ENCODE results near the gene KCNN2.

The KCNN2 gene

DNA sequence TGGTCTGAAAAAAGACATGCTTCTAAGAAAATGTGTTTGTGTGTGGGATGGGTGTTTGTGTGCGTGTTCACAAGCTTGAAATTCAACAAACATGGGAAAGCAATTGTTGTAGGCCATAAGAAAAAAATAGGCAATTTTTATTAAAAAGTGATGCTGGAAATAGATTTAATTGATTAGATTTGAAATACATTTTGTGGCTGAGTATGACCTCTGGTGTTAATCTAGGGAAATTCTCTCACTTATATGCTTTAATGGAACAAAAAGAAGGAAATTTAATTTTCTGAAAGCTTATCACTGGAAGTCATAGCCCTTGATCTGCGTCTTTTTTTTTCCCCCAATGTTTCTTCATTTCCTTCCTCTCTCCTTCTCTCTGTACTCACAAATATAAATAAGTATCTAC, 3.5 kb upstream of the KCNN2 start:
- TF ChIP-seq, protein P1, sequence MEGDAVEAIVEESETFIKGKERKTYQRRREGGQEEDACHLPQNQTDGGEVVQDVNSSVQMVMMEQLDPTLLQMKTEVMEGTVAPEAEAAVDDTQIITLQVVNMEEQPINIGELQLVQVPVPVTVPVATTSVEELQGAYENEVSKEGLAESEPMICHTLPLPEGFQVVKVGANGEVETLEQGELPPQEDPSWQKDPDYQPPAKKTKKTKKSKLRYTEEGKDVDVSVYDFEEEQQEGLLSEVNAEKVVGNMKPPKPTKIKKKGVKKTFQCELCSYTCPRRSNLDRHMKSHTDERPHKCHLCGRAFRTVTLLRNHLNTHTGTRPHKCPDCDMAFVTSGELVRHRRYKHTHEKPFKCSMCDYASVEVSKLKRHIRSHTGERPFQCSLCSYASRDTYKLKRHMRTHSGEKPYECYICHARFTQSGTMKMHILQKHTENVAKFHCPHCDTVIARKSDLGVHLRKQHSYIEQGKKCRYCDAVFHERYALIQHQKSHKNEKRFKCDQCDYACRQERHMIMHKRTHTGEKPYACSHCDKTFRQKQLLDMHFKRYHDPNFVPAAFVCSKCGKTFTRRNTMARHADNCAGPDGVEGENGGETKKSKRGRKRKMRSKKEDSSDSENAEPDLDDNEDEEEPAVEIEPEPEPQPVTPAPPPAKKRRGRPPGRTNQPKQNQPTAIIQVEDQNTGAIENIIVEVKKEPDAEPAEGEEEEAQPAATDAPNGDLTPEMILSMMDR (IDR thresholded peaks at IDR 0.05; ENCODE audit: unreplicated experiment in 3 of 3), result peak; percentile 16 to 28 (median 25)
- no peaks in the 10 kb centered on the region for H3K36me3 Mint-ChIP-seq (ENCODE audit: low read depth)
- H3K9me3 Mint-ChIP-seq, result no peaks in the 10 kb centered on the region
- H3K4me3 Mint-ChIP-seq, result peak overlapping the region in 1 of 3 experiments; percentile 43
- H3K27me3 Mint-ChIP-seq (ENCODE audit: low read depth), result peaks cover 82% of the 10 kb centered on the region
- H3K27ac Mint-ChIP-seq, result no peak overlapping the region
- peaks cover 15% of the 10 kb centered on the region for H3K4me1 Mint-ChIP-seq

DNA sequence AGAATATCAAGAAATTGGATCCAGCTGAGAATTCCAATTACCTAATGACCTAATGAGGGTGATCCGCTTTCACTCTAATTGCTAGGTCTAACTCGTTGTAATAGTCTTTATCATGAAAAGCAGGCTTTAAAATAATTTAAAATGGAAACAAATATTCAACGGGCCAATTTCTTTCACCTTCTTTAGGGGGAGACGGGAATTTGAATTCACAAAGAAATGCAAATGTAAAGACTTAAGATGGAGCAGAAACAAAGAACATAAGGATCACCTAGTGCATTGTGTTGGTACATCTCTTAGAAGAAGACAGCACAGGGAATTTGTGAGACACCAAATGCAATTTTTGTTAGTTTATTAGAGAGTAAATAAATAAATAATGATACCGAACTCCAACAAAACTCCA, 1.5 kb upstream of the KCNN2 start:
- H3K4me3 Mint-ChIP-seq, result peak overlapping the region; percentile 74 to 97 (median 84)
- no peaks in the 10 kb centered on the region for H3K36me3 Mint-ChIP-seq (ENCODE audit: low read depth)
- H3K4me1 Mint-ChIP-seq, result peaks cover 20% of the 10 kb centered on the region
- H3K9me3 Mint-ChIP-seq, result no peaks in the 10 kb centered on the region
- TF ChIP-seq, protein P1 (IDR thresholded peaks at IDR 0.05; ENCODE audit: unreplicated experiment in 3 of 3), result no peak
- H3K27me3 Mint-ChIP-seq (ENCODE audit: low read depth), result peaks cover 87% of the 10 kb centered on the region
- H3K27ac Mint-ChIP-seq, result no peak overlapping the region

DNA sequence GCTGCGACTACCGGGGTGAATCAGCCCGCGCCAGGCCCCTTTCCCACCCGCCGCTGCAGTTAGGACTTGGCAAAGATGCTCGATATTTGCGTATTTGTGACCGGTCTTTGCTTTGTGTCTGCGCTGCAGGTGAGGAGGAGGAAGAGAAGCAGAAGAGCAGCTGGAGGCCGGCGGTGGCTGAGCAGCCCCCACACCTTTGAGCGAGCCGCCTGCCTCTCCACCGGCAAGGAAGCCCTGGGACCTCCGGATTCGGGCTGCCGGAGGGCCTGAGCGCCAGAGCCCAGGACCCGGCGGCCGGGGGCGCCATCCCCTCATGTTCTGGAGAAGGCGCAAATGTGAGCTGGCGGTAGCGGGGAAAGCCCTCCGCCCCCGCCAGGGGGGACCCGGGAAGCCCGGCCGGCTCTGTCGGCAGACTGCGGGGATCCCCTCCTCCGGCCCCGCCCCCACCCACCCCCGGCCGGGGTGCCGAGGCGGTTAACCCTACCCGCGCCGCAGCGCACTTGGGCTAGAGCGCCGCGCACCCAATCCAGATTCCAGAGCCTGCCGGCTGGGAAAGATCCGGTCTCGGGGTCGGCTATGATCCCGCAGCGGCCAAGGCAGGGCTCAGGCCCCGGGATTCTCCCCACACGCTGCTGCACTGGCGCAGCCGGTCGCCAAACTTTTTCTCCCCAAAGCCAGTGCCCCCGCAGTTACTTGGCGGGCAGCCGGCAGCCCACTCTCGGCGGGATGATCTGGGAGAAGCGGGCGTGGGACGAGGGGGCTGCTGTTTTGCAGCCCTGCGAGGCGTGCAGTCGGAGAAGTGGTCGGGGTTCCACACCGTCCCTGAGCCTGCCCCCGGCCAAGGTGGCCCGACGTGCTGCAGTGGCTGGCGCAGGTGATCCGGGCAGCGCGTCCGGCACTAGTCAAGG, 800 bp upstream of the KCNN2 start:
- no peaks in the 10 kb centered on the region for H3K9me3 Mint-ChIP-seq
- no peak overlapping the region for H3K27ac Mint-ChIP-seq
- no peaks in the 10 kb centered on the region for H3K36me3 Mint-ChIP-seq (ENCODE audit: low read depth)
- H3K27me3 Mint-ChIP-seq (ENCODE audit: low read depth), result peaks cover 87% of the 10 kb centered on the region
- H3K4me3 Mint-ChIP-seq, result peak overlapping the region; percentile 95 to 97 (median 95)
- H3K4me1 Mint-ChIP-seq, result peaks cover 20% of the 10 kb centered on the region
- TF ChIP-seq, protein P1 (IDR thresholded peaks at IDR 0.05; ENCODE audit: unreplicated experiment in 3 of 3), result peak; percentile 14 to 35 (median 29)

DNA sequence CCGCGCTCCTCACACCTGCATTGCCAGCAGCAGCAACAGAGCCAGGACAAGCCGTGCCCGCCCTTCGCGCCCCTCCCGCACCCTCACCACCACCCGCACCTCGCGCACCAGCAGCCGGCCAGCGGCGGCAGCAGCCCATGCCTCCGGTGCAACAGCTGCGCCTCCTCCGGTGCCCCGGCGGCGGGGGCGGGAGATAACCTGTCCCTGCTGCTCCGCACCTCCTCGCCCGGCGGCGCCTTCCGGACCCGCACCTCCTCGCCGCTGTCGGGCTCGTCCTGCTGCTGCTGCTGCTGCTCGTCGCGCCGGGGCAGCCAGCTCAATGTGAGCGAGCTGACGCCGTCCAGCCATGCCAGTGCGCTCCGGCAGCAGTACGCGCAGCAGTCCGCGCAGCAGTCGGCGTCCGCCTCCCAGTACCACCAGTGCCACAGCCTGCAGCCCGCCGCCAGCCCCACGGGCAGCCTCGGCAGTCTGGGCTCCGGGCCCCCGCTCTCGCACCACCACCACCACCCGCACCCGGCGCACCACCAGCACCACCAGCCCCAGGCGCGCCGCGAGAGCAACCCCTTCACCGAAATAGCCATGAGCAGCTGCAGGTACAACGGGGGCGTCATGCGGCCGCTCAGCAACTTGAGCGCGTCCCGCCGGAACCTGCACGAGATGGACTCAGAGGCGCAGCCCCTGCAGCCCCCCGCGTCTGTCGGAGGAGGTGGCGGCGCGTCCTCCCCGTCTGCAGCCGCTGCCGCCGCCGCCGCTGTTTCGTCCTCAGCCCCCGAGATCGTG, 517 bp downstream of the KCNN2 start:
- peaks cover 20% of the 10 kb centered on the region for H3K4me1 Mint-ChIP-seq
- H3K27ac Mint-ChIP-seq, result peak overlapping the region in 1 of 3 experiments; percentile 64

DNA sequence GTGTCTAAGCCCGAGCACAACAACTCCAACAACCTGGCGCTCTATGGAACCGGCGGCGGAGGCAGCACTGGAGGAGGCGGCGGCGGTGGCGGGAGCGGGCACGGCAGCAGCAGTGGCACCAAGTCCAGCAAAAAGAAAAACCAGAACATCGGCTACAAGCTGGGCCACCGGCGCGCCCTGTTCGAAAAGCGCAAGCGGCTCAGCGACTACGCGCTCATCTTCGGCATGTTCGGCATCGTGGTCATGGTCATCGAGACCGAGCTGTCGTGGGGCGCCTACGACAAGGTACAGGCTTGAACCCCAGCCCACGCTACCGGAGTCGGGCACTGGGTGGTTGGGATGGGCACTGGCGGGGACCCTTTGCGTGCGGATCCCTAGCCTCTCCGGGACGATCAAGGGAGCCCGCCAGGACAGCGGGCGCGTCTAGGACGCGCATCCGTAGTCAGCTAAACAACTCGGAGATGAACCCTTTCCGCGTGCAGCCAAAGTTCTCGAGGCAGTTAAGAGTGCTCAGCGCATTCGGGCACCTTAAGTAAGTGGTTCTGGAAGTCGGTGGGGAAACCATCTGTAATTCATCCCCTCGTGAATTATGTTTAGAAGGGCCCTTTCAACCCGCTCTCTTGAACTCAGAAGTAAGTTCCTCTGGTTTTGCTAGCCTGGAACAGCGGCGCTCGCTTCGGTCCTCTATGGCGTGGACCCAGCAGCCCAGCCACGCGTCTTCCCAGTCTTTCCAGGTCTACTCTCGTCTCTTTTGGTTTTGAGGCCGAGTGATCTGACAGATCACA, 1.3 kb downstream of the KCNN2 start:
- TF ChIP-seq, protein P1 (IDR thresholded peaks at IDR 0.05; ENCODE audit: unreplicated experiment in 3 of 3), result no peak
- H3K27me3 Mint-ChIP-seq (ENCODE audit: low read depth), result peaks cover 86% of the 10 kb centered on the region
- H3K27ac Mint-ChIP-seq, result no peak overlapping the region
- peak overlapping the region; percentile 95 to 97 (median 95) for H3K4me3 Mint-ChIP-seq
- H3K9me3 Mint-ChIP-seq, result no peaks in the 10 kb centered on the region
- H3K36me3 Mint-ChIP-seq (ENCODE audit: low read depth), result no peaks in the 10 kb centered on the region
- H3K4me1 Mint-ChIP-seq, result peaks cover 20% of the 10 kb centered on the region

More for the DNA sequence above, 517 bp downstream of the KCNN2 start:
- TF ChIP-seq, protein P1 (IDR thresholded peaks at IDR 0.05; ENCODE audit: unreplicated experiment in 3 of 3), result no peak
- H3K36me3 Mint-ChIP-seq (ENCODE audit: low read depth), result no peaks in the 10 kb centered on the region
- H3K27me3 Mint-ChIP-seq (ENCODE audit: low read depth), result peaks cover 88% of the 10 kb centered on the region
- H3K4me3 Mint-ChIP-seq, result peak overlapping the region; percentile 95 to 97 (median 95)
- H3K9me3 Mint-ChIP-seq, result no peaks in the 10 kb centered on the region

Measured in nephron (organoid).